ENCODE data around the gene MYH11. TPM values are rescaled to one million over a fixed set of nuclear protein-coding genes. Genes with fewer than 3 reads are reported as not detected.
"Not testable (repeated sequence)": the region's sequence is repeated elsewhere in the genome, so short reads cannot be mapped to it uniquely, and the experiment has no call there.

The MYH11 gene
- total RNA-seq, 1 donor from 2014 or later, result 0.10 TPM

DNA sequence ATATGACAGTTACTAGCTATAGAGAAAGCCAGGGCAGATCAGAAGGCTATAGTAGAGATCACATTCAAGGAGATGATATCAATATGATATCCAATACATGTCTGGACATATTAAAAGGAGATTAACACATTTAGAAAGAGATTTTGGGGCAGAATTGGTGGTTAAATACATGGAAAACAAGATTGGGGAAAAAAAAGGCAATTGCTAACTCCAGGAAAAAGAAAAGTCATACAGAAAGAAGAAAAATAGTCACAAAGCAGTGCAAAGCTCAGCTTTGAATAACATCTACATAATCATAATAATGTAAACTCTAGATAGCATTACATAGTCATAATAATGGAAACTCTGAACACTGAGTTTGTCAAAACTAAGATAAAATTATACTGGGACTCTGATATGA lies 40.6 kb downstream of the MYH11 start:
- Mint-ChIP-seq H3K9me3 (ENCODE audit: unreplicated experiment) (peaks cover 4% of the 10 kb centered on the region), H3K27me3 (ENCODE audit: unreplicated experiment) (peaks cover 3% of the 10 kb centered on the region), H3K27ac (ENCODE audit: unreplicated experiment) (no peak overlapping the region), H3K4me1 (ENCODE audit: low read depth, unreplicated experiment) (peaks cover 2% of the 10 kb centered on the region), H3K36me3 (ENCODE audit: unreplicated experiment) (peaks cover 6% of the 10 kb centered on the region), H3K4me3 (ENCODE audit: unreplicated experiment) (no peak overlapping the region)
- TF ChIP-seq, protein P1, sequence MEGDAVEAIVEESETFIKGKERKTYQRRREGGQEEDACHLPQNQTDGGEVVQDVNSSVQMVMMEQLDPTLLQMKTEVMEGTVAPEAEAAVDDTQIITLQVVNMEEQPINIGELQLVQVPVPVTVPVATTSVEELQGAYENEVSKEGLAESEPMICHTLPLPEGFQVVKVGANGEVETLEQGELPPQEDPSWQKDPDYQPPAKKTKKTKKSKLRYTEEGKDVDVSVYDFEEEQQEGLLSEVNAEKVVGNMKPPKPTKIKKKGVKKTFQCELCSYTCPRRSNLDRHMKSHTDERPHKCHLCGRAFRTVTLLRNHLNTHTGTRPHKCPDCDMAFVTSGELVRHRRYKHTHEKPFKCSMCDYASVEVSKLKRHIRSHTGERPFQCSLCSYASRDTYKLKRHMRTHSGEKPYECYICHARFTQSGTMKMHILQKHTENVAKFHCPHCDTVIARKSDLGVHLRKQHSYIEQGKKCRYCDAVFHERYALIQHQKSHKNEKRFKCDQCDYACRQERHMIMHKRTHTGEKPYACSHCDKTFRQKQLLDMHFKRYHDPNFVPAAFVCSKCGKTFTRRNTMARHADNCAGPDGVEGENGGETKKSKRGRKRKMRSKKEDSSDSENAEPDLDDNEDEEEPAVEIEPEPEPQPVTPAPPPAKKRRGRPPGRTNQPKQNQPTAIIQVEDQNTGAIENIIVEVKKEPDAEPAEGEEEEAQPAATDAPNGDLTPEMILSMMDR (IDR thresholded peaks at IDR 0.05; ENCODE audit: partially characterized antibody, unreplicated experiment), result no peak
- no peak for DNase-seq

DNA sequence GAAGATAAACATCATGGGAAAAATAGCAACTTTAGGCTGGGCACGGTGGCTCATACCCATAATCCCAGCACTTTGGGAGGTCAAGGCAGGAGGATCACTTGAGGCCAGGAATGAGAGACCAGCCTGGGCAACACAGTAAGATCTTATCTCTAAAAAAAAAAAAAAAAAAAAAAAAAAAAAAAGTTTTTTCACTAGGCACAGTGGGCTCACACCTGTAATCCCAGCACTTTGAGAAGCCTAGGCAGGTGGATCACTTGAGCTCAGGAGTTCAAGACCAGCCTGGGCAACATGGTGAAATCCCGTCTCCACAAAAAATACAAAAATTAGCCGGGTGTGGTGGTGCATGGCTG lies 44.5 kb downstream of the MYH11 start:
- not testable (repeated sequence) for H3K27me3 Mint-ChIP-seq (ENCODE audit: unreplicated experiment)

DNA sequence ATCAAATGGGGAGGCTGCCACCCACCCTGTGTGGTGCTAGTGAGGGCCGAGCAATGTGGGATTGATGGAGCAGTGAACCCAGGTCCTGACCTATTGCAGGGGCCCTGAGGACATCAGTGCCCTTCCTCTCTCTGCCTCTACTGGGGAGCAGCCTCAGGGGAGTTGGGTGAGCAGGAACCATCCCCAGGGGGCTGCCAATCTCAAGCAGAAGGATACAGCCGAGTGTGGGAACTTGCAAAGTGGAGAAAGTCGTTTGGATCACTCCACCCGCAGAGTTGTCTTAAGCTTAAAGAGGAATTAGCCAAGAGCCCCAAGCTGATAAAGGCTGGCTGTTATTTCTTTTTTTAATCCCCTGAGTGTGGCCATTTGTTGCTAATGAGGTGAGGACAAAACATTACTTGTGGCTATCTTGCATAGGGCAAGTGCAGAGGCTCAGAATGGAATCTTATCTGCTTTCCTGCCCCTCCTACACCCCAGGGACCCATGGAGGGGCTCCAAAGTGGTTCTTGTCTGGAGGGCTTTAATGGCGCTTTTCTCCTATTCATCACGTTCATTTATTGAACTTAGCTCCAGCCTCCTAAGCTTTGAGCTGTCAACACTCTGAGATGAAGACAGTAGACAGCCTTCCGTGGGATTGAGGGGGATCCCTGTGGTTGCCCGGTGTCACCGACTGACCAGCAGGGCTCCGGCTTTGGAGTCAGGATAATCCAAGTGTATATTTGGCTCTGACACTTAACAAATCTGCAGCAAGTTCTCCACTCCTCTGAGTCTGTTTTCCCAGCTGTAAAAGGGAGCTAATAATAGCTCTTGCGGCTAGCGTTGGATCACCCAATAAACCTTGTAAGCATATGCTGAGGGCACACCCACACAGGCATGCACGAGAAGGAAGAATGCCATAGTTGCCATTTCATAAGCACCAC lies 45.1 kb downstream of the MYH11 start:
- Mint-ChIP-seq H3K4me3 (ENCODE audit: unreplicated experiment) (no peak overlapping the region), H3K36me3 (ENCODE audit: unreplicated experiment) (peaks cover 6% of the 10 kb centered on the region), H3K27ac (ENCODE audit: unreplicated experiment) (no peak overlapping the region), H3K27me3 (ENCODE audit: unreplicated experiment) (no peaks in the 10 kb centered on the region), H3K9me3 (ENCODE audit: unreplicated experiment) (peaks cover 4% of the 10 kb centered on the region), H3K4me1 (ENCODE audit: low read depth, unreplicated experiment) (peaks cover 7% of the 10 kb centered on the region)
- TF ChIP-seq, protein P1 (IDR thresholded peaks at IDR 0.05; ENCODE audit: partially characterized antibody, unreplicated experiment), result no peak
- DNase-seq, result peak; percentile 39

More for the DNA sequence above, 44.5 kb downstream of the MYH11 start:
- DNase-seq; H3K4me1 Mint-ChIP-seq (ENCODE audit: low read depth, unreplicated experiment); H3K36me3 Mint-ChIP-seq (ENCODE audit: unreplicated experiment); H3K4me3 Mint-ChIP-seq (ENCODE audit: unreplicated experiment); H3K27ac Mint-ChIP-seq (ENCODE audit: unreplicated experiment); H3K9me3 Mint-ChIP-seq (ENCODE audit: unreplicated experiment): not testable (repeated sequence)

DNA sequence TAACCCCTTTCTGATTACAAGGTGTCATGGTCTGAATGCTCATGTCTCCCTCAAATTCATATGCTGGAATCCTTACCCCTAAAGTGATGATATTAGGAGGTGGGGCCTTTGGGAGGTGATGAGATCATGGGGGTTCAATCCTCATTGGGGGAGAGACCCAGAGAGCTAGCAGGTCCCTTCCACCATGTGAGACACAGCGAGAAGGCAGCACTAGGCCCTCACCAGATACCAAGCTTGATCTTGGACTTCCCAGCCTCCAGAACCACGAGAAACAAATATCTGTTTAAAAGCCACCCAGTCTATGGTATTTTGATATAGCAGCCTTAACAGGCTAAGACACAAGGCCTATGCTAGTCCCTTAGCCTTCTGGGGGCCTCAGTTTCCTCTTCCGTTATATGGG lies 45.9 kb downstream of the MYH11 start:
- TF ChIP-seq, protein P1 (IDR thresholded peaks at IDR 0.05; ENCODE audit: partially characterized antibody, unreplicated experiment), result no peak
- H3K27me3 Mint-ChIP-seq (ENCODE audit: unreplicated experiment), result no peaks in the 10 kb centered on the region
- no peak for DNase-seq
- H3K4me3 Mint-ChIP-seq (ENCODE audit: unreplicated experiment), result no peak overlapping the region
- peaks cover 7% of the 10 kb centered on the region for H3K4me1 Mint-ChIP-seq (ENCODE audit: low read depth, unreplicated experiment)
- H3K27ac Mint-ChIP-seq (ENCODE audit: unreplicated experiment), result no peak overlapping the region
- peaks cover 1% of the 10 kb centered on the region for H3K36me3 Mint-ChIP-seq (ENCODE audit: unreplicated experiment)
- peaks cover 3% of the 10 kb centered on the region for H3K9me3 Mint-ChIP-seq (ENCODE audit: unreplicated experiment)

DNA sequence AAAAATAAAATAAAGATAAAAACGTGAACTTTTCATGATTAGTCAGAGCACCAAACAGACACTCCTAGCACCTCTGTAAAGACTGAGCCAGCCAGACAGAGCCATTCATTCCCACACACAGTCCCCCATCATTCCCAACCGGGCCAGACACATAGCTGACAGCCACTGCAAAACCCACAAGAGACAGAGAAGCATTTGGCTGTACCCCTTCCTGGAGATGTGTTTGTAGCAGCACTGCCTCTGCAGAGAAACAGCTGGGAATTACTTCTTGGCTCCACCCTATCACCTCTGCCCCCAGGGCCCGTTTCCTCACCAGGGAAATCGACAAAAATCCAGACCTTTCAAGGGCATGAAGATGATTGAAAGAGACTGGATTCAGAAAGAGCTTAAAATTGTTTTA lies 46.4 kb downstream of the MYH11 start:
- peak; percentile 23 for DNase-seq
- Mint-ChIP-seq H3K27me3 (ENCODE audit: unreplicated experiment) (no peaks in the 10 kb centered on the region), H3K4me1 (ENCODE audit: low read depth, unreplicated experiment) (peaks cover 7% of the 10 kb centered on the region), H3K4me3 (ENCODE audit: unreplicated experiment) (no peak overlapping the region), H3K9me3 (ENCODE audit: unreplicated experiment) (peaks cover 3% of the 10 kb centered on the region), H3K36me3 (ENCODE audit: unreplicated experiment) (no peaks in the 10 kb centered on the region), H3K27ac (ENCODE audit: unreplicated experiment) (no peak overlapping the region)
- TF ChIP-seq, protein P1 (IDR thresholded peaks at IDR 0.05; ENCODE audit: partially characterized antibody, unreplicated experiment), result no peak

DNA sequence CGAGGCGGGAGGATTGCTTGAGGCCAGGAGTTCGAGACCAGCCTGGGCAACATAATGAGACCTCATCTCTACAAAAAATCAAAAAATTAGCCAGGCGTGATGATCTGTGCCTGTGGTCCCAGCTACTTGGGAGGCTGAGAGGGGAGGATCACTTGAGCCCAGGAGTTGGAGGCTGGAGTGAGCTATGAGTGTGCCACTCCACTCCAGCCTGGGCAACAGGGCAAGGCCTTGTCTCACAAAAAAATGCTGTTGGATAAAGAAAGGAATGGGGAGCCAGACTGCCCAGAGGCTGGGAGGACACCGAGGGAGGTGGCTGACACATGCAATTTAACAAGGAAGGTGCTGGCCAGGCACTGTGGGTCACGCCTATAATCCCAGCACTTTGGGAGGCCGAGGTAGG lies 47.5 kb downstream of the MYH11 start:
- H3K27ac Mint-ChIP-seq (ENCODE audit: unreplicated experiment); DNase-seq; H3K9me3 Mint-ChIP-seq (ENCODE audit: unreplicated experiment); H3K27me3 Mint-ChIP-seq (ENCODE audit: unreplicated experiment); H3K4me1 Mint-ChIP-seq (ENCODE audit: low read depth, unreplicated experiment); H3K36me3 Mint-ChIP-seq (ENCODE audit: unreplicated experiment); H3K4me3 Mint-ChIP-seq (ENCODE audit: unreplicated experiment): not testable (repeated sequence)
